ENCODE results near the gene NR3C1.
A peak's percentile ranks its signal among the peaks of the same experiment; 100 is the strongest.

Gene NR3C1

DNA sequence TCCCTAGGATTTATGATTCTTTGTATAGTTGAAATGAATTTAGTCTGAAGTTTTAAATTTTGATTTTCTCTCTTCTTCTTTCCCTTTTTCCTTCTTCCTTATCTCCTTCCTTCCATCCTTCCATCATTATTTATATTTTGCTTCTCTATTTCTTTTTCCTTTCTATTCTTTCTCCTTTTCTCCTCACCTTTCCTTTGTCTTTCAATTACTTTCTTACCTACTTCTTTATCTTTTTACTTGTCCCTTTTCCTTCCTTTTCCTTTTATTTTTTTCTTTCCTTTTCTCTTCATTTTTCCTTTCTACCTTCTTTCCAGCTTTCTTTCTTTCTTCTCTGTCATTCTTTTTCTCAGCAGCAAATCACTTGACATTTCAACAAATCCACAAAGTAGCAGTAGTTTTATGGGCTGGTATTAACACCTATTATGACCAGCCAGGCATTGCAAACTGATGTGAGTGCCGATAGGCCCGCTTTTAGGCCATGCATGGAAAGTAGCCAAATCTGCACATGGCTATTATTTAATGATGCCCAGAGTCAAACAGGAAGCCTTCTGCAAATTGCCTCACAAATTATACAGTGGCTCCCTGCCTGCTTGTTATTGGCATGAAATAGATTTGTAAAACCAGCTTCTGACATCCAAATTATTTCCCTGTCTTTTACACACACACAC lies 37.1 kb upstream of the NR3C1 start:
- no peaks in the 10 kb centered on the region for H3K27me3 ChIP-seq (ENCODE audit: control insufficient read depth in 1 of 2, insufficient read depth in 1 of 2, low read length in 2 of 2)
- H3K4me2 ChIP-seq (ENCODE audit: low read length, poor library complexity, severe bottlenecking), result no peak overlapping the region
- no peaks in the 10 kb centered on the region for H3K36me3 ChIP-seq (ENCODE audit: control insufficient read depth in 1 of 2, insufficient read depth in 2 of 2, low read depth in 1 of 2, low read length in 2 of 2)
- no peak overlapping the region for H3K27ac ChIP-seq (ENCODE audit: low read length, poor library complexity, severe bottlenecking)
- H3K23ac ChIP-seq (ENCODE audit: low read length in 2 of 2), result no peak overlapping the region
- H2BK5ac ChIP-seq (ENCODE audit: low read depth, low read length, poor library complexity, severe bottlenecking), result no peak overlapping the region
- H2BK12ac ChIP-seq (ENCODE audit: low read length in 2 of 2), result no peak overlapping the region
- H3K4me3 ChIP-seq (ENCODE audit: insufficient read depth in 1 of 2, low read depth in 1 of 2, low read length in 2 of 2), result no peak overlapping the region
- H4K8ac ChIP-seq (ENCODE audit: low read length), result no peak overlapping the region
- H3K9ac ChIP-seq (ENCODE audit: low read length), result no peak overlapping the region
- no peak for DNase-seq
- no peaks in the 10 kb centered on the region for H3K9me3 ChIP-seq (ENCODE audit: control insufficient read depth, low read length)
- no peak overlapping the region for H2AK5ac ChIP-seq (ENCODE audit: low read length, severe bottlenecking)
- H3K14ac ChIP-seq (ENCODE audit: low read length in 2 of 2), result no peak overlapping the region
- no peaks in the 10 kb centered on the region for H3K79me1 ChIP-seq (replicated peaks; ENCODE audit: low read length, poor library complexity, severe bottlenecking)
- 100% methylated on average over 2 of the region's 2 CpGs for WGBS
- no peak overlapping the region for H2BK15ac ChIP-seq (ENCODE audit: low read depth, poor library complexity, severe bottlenecking)
- H2BK120ac ChIP-seq (ENCODE audit: low read depth, low read length), result no peak overlapping the region
- H2AFZ ChIP-seq (ENCODE audit: low read depth, low read length), result no peak overlapping the region
- no peak overlapping the region for H3K18ac ChIP-seq (ENCODE audit: low read depth in 1 of 2, low read length in 2 of 2)
- no peaks in the 10 kb centered on the region for H3K4me1 ChIP-seq (ENCODE audit: control insufficient read depth, insufficient read depth, low read depth, low read length)
- no peak overlapping the region for H3K4ac ChIP-seq (ENCODE audit: low read depth in 1 of 2, low read length in 2 of 2)
- no peak overlapping the region for H4K91ac ChIP-seq (ENCODE audit: low read length)

DNA sequence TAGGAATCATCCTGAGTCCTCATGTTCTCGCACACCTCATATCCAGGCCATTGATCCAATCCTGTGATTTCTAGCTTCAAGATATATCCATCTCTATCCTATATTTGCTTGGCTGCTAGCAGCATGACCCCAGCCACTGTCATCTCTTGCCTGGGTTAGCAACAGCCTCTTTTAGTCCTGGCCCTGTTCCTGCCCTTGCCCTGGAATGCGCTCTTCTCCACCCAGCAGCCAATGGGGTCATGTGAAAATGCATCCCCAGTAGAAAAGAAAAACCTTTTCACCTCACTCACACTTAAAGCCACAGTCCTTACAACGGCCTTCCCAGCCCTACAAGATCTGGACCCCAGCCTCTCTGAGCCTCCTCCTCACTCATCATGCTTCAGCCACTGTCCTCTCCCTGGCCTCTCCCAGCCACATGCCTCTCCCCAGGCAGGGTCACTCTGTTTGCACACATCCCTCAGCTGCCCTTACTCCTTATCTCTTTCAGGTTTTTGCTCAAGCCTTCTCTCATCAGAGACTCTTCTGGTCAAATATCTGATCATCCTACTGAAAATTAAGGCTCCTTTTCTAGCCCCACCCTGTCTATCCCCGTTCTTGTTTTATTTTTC lies 34.3 kb upstream of the NR3C1 start:
- no peak overlapping the region for H3K4ac ChIP-seq (ENCODE audit: low read depth in 1 of 2, low read length in 2 of 2)
- H2AK5ac ChIP-seq (ENCODE audit: low read length, severe bottlenecking), result no peak overlapping the region
- H2BK120ac ChIP-seq (ENCODE audit: low read depth, low read length), result no peak overlapping the region
- H3K9me3 ChIP-seq (ENCODE audit: control insufficient read depth, low read length), result no peaks in the 10 kb centered on the region
- H4K8ac ChIP-seq (ENCODE audit: low read length), result no peak overlapping the region
- H3K4me1 ChIP-seq (ENCODE audit: control insufficient read depth, insufficient read depth, low read depth, low read length), result peaks cover 3% of the 10 kb centered on the region
- H3K79me1 ChIP-seq (replicated peaks; ENCODE audit: low read length, poor library complexity, severe bottlenecking), result no peaks in the 10 kb centered on the region
- no peak overlapping the region for H3K4me3 ChIP-seq (ENCODE audit: insufficient read depth in 1 of 2, low read depth in 1 of 2, low read length in 2 of 2)
- H2AFZ ChIP-seq (ENCODE audit: low read depth, low read length), result no peak overlapping the region
- H3K23ac ChIP-seq (ENCODE audit: low read length in 2 of 2), result peak overlapping the region in 1 of 2 experiments; percentile 40
- H3K9ac ChIP-seq (ENCODE audit: low read length), result no peak overlapping the region
- peak overlapping the region in 1 of 2 experiments; percentile 44 for H3K14ac ChIP-seq (ENCODE audit: low read length in 2 of 2)
- H3K18ac ChIP-seq (ENCODE audit: low read depth in 1 of 2, low read length in 2 of 2), result no peak overlapping the region
- no peak for DNase-seq
- H2BK12ac ChIP-seq (ENCODE audit: low read length in 2 of 2), result no peak overlapping the region
- H3K4me2 ChIP-seq (ENCODE audit: low read length, poor library complexity, severe bottlenecking), result no peak overlapping the region
- H3K27ac ChIP-seq (ENCODE audit: low read length, poor library complexity, severe bottlenecking), result no peak overlapping the region
- 82% methylated on average over 3 of the region's 4 CpGs for WGBS
- no peak overlapping the region for H4K91ac ChIP-seq (ENCODE audit: low read length)
- no peak overlapping the region for H2BK5ac ChIP-seq (ENCODE audit: low read depth, low read length, poor library complexity, severe bottlenecking)
- H3K27me3 ChIP-seq (ENCODE audit: control insufficient read depth in 1 of 2, insufficient read depth in 1 of 2, low read length in 2 of 2), result no peaks in the 10 kb centered on the region
- no peak overlapping the region for H2BK15ac ChIP-seq (ENCODE audit: low read depth, poor library complexity, severe bottlenecking)
- H3K36me3 ChIP-seq (ENCODE audit: control insufficient read depth in 1 of 2, insufficient read depth in 2 of 2, low read depth in 1 of 2, low read length in 2 of 2), result no peaks in the 10 kb centered on the region

DNA sequence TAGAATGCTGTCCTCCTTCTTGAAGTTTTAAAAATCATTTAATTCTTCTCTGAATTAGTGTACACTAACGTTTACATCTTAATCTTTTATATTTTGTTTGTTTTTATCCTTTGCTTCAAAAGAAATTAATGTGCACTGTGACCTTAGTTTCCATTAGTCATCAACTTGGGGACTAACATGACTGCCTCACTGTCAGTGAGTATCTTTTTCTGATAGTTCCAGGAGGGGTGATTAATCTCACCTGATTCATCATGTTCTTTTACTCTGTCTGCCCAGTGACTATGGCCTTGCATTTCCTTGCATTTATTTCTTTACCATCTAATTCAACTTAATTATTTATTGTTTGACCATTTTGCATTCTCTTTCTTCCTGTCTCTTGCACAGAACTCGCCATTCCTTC lies 33.4 kb upstream of the NR3C1 start:
- no peak overlapping the region for H3K23ac ChIP-seq (ENCODE audit: low read length in 2 of 2)
- H3K36me3 ChIP-seq (ENCODE audit: control insufficient read depth in 1 of 2, insufficient read depth in 2 of 2, low read depth in 1 of 2, low read length in 2 of 2), result no peaks in the 10 kb centered on the region
- no peak overlapping the region for H2AFZ ChIP-seq (ENCODE audit: low read depth, low read length)
- H3K9ac ChIP-seq (ENCODE audit: low read length), result no peak overlapping the region
- no peak overlapping the region for H4K8ac ChIP-seq (ENCODE audit: low read length)
- no peak overlapping the region for H2BK5ac ChIP-seq (ENCODE audit: low read depth, low read length, poor library complexity, severe bottlenecking)
- H3K27me3 ChIP-seq (ENCODE audit: control insufficient read depth in 1 of 2, insufficient read depth in 1 of 2, low read length in 2 of 2), result no peaks in the 10 kb centered on the region
- no peak overlapping the region for H3K14ac ChIP-seq (ENCODE audit: low read length in 2 of 2)
- H3K4me3 ChIP-seq (ENCODE audit: insufficient read depth in 1 of 2, low read depth in 1 of 2, low read length in 2 of 2), result no peak overlapping the region
- no peak overlapping the region for H3K4me2 ChIP-seq (ENCODE audit: low read length, poor library complexity, severe bottlenecking)
- 97% methylated on average over 1 of the region's 2 CpGs for WGBS
- no peak overlapping the region for H3K4ac ChIP-seq (ENCODE audit: low read depth in 1 of 2, low read length in 2 of 2)
- H2BK120ac ChIP-seq (ENCODE audit: low read depth, low read length), result no peak overlapping the region
- no peaks in the 10 kb centered on the region for H3K9me3 ChIP-seq (ENCODE audit: control insufficient read depth, low read length)
- no peak overlapping the region for H4K91ac ChIP-seq (ENCODE audit: low read length)
- no peak for DNase-seq
- H3K18ac ChIP-seq (ENCODE audit: low read depth in 1 of 2, low read length in 2 of 2), result no peak overlapping the region
- H3K27ac ChIP-seq (ENCODE audit: low read length, poor library complexity, severe bottlenecking), result no peak overlapping the region
- no peaks in the 10 kb centered on the region for H3K79me1 ChIP-seq (replicated peaks; ENCODE audit: low read length, poor library complexity, severe bottlenecking)
- H3K4me1 ChIP-seq (ENCODE audit: control insufficient read depth, insufficient read depth, low read depth, low read length), result peaks cover 5% of the 10 kb centered on the region
- no peak overlapping the region for H2BK12ac ChIP-seq (ENCODE audit: low read length in 2 of 2)
- no peak overlapping the region for H2BK15ac ChIP-seq (ENCODE audit: low read depth, poor library complexity, severe bottlenecking)
- no peak overlapping the region for H2AK5ac ChIP-seq (ENCODE audit: low read length, severe bottlenecking)

DNA sequence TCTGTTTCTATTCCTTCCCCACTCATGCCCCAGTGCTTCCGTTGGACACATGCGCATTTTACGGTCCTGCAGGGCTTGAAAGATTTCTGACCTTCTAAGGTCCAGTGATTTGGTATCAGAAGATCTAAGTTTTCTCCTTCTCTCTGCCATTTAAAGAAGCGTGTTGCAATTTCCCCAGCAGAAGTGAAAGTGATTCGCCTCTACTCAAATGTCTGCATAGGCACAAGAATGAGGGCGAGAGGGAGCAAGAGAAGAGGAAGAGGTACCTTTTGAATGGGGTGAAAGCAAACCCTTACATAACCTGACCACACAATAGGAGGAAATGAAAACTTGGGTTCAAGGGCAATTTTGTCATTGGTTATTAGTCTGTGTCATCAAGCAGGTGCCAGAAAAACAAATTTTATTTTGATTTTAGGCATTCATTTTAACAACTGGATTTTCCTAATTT lies 31.7 kb upstream of the NR3C1 start:
- Histone ChIP-seq H2BK5ac (ENCODE audit: low read depth, low read length, poor library complexity, severe bottlenecking) (no peak overlapping the region), H3K18ac (ENCODE audit: low read depth in 1 of 2, low read length in 2 of 2) (no peak overlapping the region), H2AK5ac (ENCODE audit: low read length, severe bottlenecking) (peak overlapping the region; percentile 18), H3K4ac (ENCODE audit: low read depth in 1 of 2, low read length in 2 of 2) (no peak overlapping the region), H3K79me1 (replicated peaks; ENCODE audit: low read length, poor library complexity, severe bottlenecking) (no peaks in the 10 kb centered on the region), H3K27me3 (ENCODE audit: control insufficient read depth in 1 of 2, insufficient read depth in 1 of 2, low read length in 2 of 2) (no peaks in the 10 kb centered on the region), H3K9ac (ENCODE audit: low read length) (peak overlapping the region; percentile 85), H2BK15ac (ENCODE audit: low read depth, poor library complexity, severe bottlenecking) (no peak overlapping the region), H3K23ac (ENCODE audit: low read length in 2 of 2) (no peak overlapping the region), H3K4me1 (ENCODE audit: control insufficient read depth, insufficient read depth, low read depth, low read length) (peaks cover 6% of the 10 kb centered on the region), H3K4me3 (ENCODE audit: insufficient read depth in 1 of 2, low read depth in 1 of 2, low read length in 2 of 2) (peak overlapping the region in 1 of 2 experiments; percentile 71), H3K27ac (ENCODE audit: low read length, poor library complexity, severe bottlenecking) (no peak overlapping the region), H3K14ac (ENCODE audit: low read length in 2 of 2) (no peak overlapping the region), H2BK12ac (ENCODE audit: low read length in 2 of 2) (no peak overlapping the region), H4K8ac (ENCODE audit: low read length) (peak overlapping the region; percentile 4), H3K36me3 (ENCODE audit: control insufficient read depth in 1 of 2, insufficient read depth in 2 of 2, low read depth in 1 of 2, low read length in 2 of 2) (no peaks in the 10 kb centered on the region), H4K91ac (ENCODE audit: low read length) (no peak overlapping the region), H2AFZ (ENCODE audit: low read depth, low read length) (no peak overlapping the region), H3K4me2 (ENCODE audit: low read length, poor library complexity, severe bottlenecking) (no peak overlapping the region), H3K9me3 (ENCODE audit: control insufficient read depth, low read length) (no peaks in the 10 kb centered on the region), H2BK120ac (ENCODE audit: low read depth, low read length) (no peak overlapping the region)
- DNase-seq, result peak; percentile 38
- 69% methylated on average over 5 of the region's 6 CpGs for WGBS

All from mesenchymal stem cell (in vitro differentiated cells and primary cell).